ENCODE results near the gene GP2.

- TF ChIP-seq CTCF (IDR thresholded peaks at IDR 0.05), result no peak
- TF ChIP-seq POLR2A (IDR thresholded peaks at IDR 0.05), result no peak
- no peak for TF ChIP-seq EP300 (IDR thresholded peaks at IDR 0.05)
Measured at GRCh38 chr16:20309786-20310185, 17.5 kb downstream of the GP2 start.
